ENCODE results near the gene COASY.

GRCh38 chr17:42554250-42555121 lies 7.5 kb upstream of the COASY start:
- TF ChIP-seq CTCF (IDR thresholded peaks at IDR 0.05) (no peak), EP300 (IDR thresholded peaks at IDR 0.05; ENCODE audit: low read depth) (no peak), POLR2AphosphoS5 (IDR thresholded peaks at IDR 0.05) (peak; percentile 83 to 94 (median 92))

Measured in transverse colon (tissue), 4 donors.